IMR-90 (cell line): ENCODE measurements around the gene MYEOV. TPM values are rescaled to one million over a fixed set of nuclear protein-coding genes. Genes with fewer than 3 reads are reported as not detected.

Experiments
- ATAC-seq: fragments of 200-7000 bp; cut with Tn5 transposase; 2 replicates; pipeline ENCODE4 v1.9.1; 2020; ENCODE audit warnings: low read depth, mild to moderate bottlenecking, moderate library complexity
- BruUV-seq: library from RNA; stranded (reverse); fragments of 400-500 nt; replicated peaks from 2 replicates; lab custom pipeline; 2021; lab: Mats Ljungman, UMichigan
- CTCF ChIA-PET: fragments of 300-600 bp; formaldehyde crosslinking; extraction: SDS; loops from one replicate; lab custom pipeline; 2021; ENCODE audit warnings: antibody characterized with exemption; lab: Yijun Ruan, JAX
- POLR2A ChIA-PET: fragments of 300-600 bp; sonication (Branson Sonifier 250); formaldehyde crosslinking; loops from one replicate; lab custom pipeline; 2022; ENCODE audit warnings: antibody characterized with exemption; ENCODE audit not compliant: unreplicated experiment; lab: Charles Lee
- DNase-seq: peaks from one replicate; pipeline ENCODE4 v3.0.0; 2013
- H2AFZ ChIP-seq: replicated peaks from 2 replicates; pipeline ENCODE3; 2013; ENCODE audit warnings: low read length, mild to moderate bottlenecking; ENCODE audit not compliant: poor library complexity
- H2AK5ac ChIP-seq: 2 replicates; pipeline ENCODE4 v1.6.1; 2013; ENCODE audit warnings: low read depth, low read length, inconsistent platforms
- H2AK9ac ChIP-seq: replicated peaks from 2 replicates; pipeline ENCODE3; 2013; ENCODE audit warnings: mild to moderate bottlenecking, low read depth, low read length, moderate library complexity; ENCODE audit not compliant: poor library complexity
- H2BK120ac ChIP-seq: 2 replicates; pipeline ENCODE4 v1.6.1; 2013; ENCODE audit warnings: low read depth, low read length, inconsistent platforms
- H2BK15ac ChIP-seq: 3 replicates; pipeline ENCODE4 v1.6.1; 2013; ENCODE audit warnings: low read depth, low read length, inconsistent platforms
- H2BK20ac ChIP-seq: 2 replicates; pipeline ENCODE4 v1.6.1; 2013; ENCODE audit warnings: low read depth, mild to moderate bottlenecking, inconsistent platforms, low read length, moderate library complexity
- H2BK5ac ChIP-seq: 2 replicates; pipeline ENCODE4 v1.6.1; 2013; ENCODE audit warnings: mild to moderate bottlenecking, low read depth, low read length, inconsistent platforms; ENCODE audit not compliant: poor library complexity, severe bottlenecking
- H3K14ac ChIP-seq: replicated peaks from 2 replicates; pipeline ENCODE4 v1.6.1; 2013; ENCODE audit warnings: low read depth, low read length, inconsistent platforms
- H3K18ac ChIP-seq: 2 replicates; pipeline ENCODE4 v1.6.1; 2013; ENCODE audit warnings: low read depth, low read length, control low read depth
- H3K23ac ChIP-seq: 2 replicates; pipeline ENCODE4 v1.6.1; 2013; ENCODE audit warnings: low read depth, low read length, inconsistent platforms
- H3K27ac ChIP-seq: 2 replicates; pipeline ENCODE4 v1.5.1; 2013; ENCODE audit warnings: mild to moderate bottlenecking, control low read depth, low read length; ENCODE audit not compliant: insufficient read depth
- H3K27me3 ChIP-seq: 2 replicates; pipeline ENCODE4 v1.6.1; 2013; ENCODE audit warnings: low read length; ENCODE audit not compliant: control insufficient read depth, insufficient read depth
- H3K36me3 ChIP-seq: 2 replicates; pipeline ENCODE4 v1.6.1; 2013; ENCODE audit warnings: low read length, mixed read lengths; ENCODE audit not compliant: control insufficient read depth, insufficient read depth
- H3K4ac ChIP-seq: 2 replicates; pipeline ENCODE4 v1.6.1; 2013; ENCODE audit warnings: low read depth, low read length, inconsistent platforms
- H3K4me1 ChIP-seq: 2 replicates; pipeline ENCODE4 v1.6.1; 2013; ENCODE audit warnings: low read length, mixed read lengths; ENCODE audit not compliant: control insufficient read depth, insufficient read depth
- H3K4me2 ChIP-seq: 2 replicates; pipeline ENCODE4 v1.6.1; 2013; ENCODE audit warnings: low read depth, mild to moderate bottlenecking, control low read depth, low read length, moderate library complexity
- H3K4me3 ChIP-seq: 2 replicates; pipeline ENCODE4 v1.5.1; 2013; ENCODE audit warnings: low read depth, mild to moderate bottlenecking, control low read depth, low read length, moderate library complexity; ENCODE audit not compliant: insufficient read depth
- H3K56ac ChIP-seq: 2 replicates; pipeline ENCODE4 v1.6.1; 2013; ENCODE audit warnings: low read length, inconsistent platforms; ENCODE audit not compliant: insufficient read depth; ENCODE audit errors: extremely low read depth
- H3K79me1 ChIP-seq, 2 experiments: 2 replicates each; pipeline ENCODE4 v1.6.1; 2013; ENCODE audit warnings: low read length in 2 of 2, inconsistent platforms in 1 of 2, low read depth in 1 of 2
- H3K9ac ChIP-seq: 2 replicates; pipeline ENCODE4 v1.6.1; 2013; ENCODE audit warnings: low read depth, low read length, control low read depth
- H3K9me1 ChIP-seq: 2 replicates; pipeline ENCODE4 v1.6.1; 2013; ENCODE audit warnings: low read length, inconsistent platforms; ENCODE audit not compliant: insufficient read depth
- H3K9me3 ChIP-seq: 2 replicates; pipeline ENCODE4 v1.6.1; 2013; ENCODE audit warnings: low read length; ENCODE audit not compliant: control insufficient read depth, insufficient read depth
- H4K20me1 ChIP-seq: 2 replicates; pipeline ENCODE4 v1.6.1; 2013; ENCODE audit warnings: low read length, inconsistent platforms; ENCODE audit not compliant: insufficient read depth
- H4K5ac ChIP-seq: 2 replicates; pipeline ENCODE4 v1.6.1; 2013; ENCODE audit warnings: mild to moderate bottlenecking, low read depth, low read length, control low read depth
- H4K8ac ChIP-seq, 2 experiments: 2 replicates each; pipeline ENCODE4 v1.6.1; 2013; ENCODE audit warnings: low read depth in 2 of 2, low read length in 2 of 2, control low read depth in 1 of 2, inconsistent platforms in 1 of 2
- H4K91ac ChIP-seq: 2 replicates; pipeline ENCODE4 v1.6.1; 2013; ENCODE audit warnings: low read depth, low read length, inconsistent platforms; ENCODE audit not compliant: insufficient read depth
- BHLHE40 ChIP-seq: fragments of 150-350 bp; IDR thresholded peaks from 2 replicates; pipeline ENCODE4 v1.6.1; 2016; ENCODE audit warnings: mild to moderate bottlenecking, low read depth, low read length
- CEBPB ChIP-seq: IDR thresholded peaks from 2 replicates; pipeline ENCODE4 v1.6.1; 2012; ENCODE audit warnings: low read depth, low read length, improper control_type of control experiment
- CHD1 ChIP-seq: IDR thresholded peaks from 2 replicates; pipeline ENCODE4 v1.6.1; 2012; ENCODE audit warnings: low read depth, low read length, improper control_type of control experiment
- CTCF ChIP-seq: conservative IDR thresholded peaks from 2 replicates; pipeline ENCODE4 v1.5.1; 2012; ENCODE audit warnings: mild to moderate bottlenecking, low read depth, low read length, improper control_type of control experiment
- FOS ChIP-seq: fragments of 150-350 bp; IDR thresholded peaks from 2 replicates; pipeline ENCODE4 v1.6.1; 2016; ENCODE audit warnings: low read depth, low read length
- MAFK ChIP-seq: IDR thresholded peaks from 2 replicates; pipeline ENCODE4 v1.6.1; 2012; ENCODE audit warnings: low read depth, low read length, improper control_type of control experiment
- MAZ ChIP-seq: IDR thresholded peaks from 2 replicates; pipeline ENCODE4 v1.6.1; 2012; ENCODE audit warnings: low read depth, mild to moderate bottlenecking, low read length, improper control_type of control experiment, moderate library complexity, borderline replicate concordance
- MXI1 ChIP-seq: IDR thresholded peaks from 2 replicates; pipeline ENCODE4 v1.6.1; 2012; ENCODE audit warnings: low read depth, mild to moderate bottlenecking, low read length, moderate library complexity, borderline replicate concordance
- NFE2L2 ChIP-seq: fragments of 150-350 bp; IDR thresholded peaks from 2 replicates; pipeline ENCODE4 v1.6.1; 2016; ENCODE audit warnings: low read depth, mild to moderate bottlenecking, low read length
- POLR2A ChIP-seq: IDR thresholded peaks from 2 replicates; pipeline ENCODE4 v1.6.1; 2012; ENCODE audit warnings: mild to moderate bottlenecking, low read depth, low read length
- RAD21 ChIP-seq: IDR thresholded peaks from 2 replicates; pipeline ENCODE4 v1.6.1; 2012; ENCODE audit warnings: low read length, improper control_type of control experiment
- RCOR1 ChIP-seq: IDR thresholded peaks from 2 replicates; pipeline ENCODE4 v1.6.1; 2012; ENCODE audit warnings: mild to moderate bottlenecking, low read length, improper control_type of control experiment; ENCODE audit not compliant: insufficient replicate concordance
- RFX5 ChIP-seq: IDR thresholded peaks from 2 replicates; pipeline ENCODE4 v1.8.0; 2012; ENCODE audit warnings: low read depth, mild to moderate bottlenecking, low read length, moderate library complexity
- SMC3 ChIP-seq: fragments of 150-350 bp; IDR thresholded peaks from 2 replicates; pipeline ENCODE4 v1.6.1; 2016; ENCODE audit warnings: low read depth, mild to moderate bottlenecking, antibody characterized with exemption, low read length, moderate library complexity
- USF2 ChIP-seq: fragments of 150-350 bp; IDR thresholded peaks from 2 replicates; pipeline ENCODE4 v1.6.1; 2017; ENCODE audit warnings: mild to moderate bottlenecking, antibody characterized with exemption, low read length, low read depth
- WGBS, 2 experiments: methylation state at CpG; one replicate each; pipeline versions ENCODE4 v1.1.5 to v1.1.7; 2013; ENCODE audit warnings: missing lambda C conversion rate in 2 of 2; ENCODE audit not compliant: insufficient read length in 1 of 2; ENCODE audit errors: extremely low coverage in 2 of 2; 5-methylcytosine and 5-hydroxymethylcytosine counted together
- dilution Hi-C: fragments of 300-500 bp; cut with HindIII; formaldehyde crosslinking; loops from one replicate; pipeline ENCODE4 v1.14.3; 2018; ENCODE audit warnings: low sequenced_read_pairs; ENCODE audit not compliant: unreplicated experiment
- in situ Hi-C: fragments of 300-500 bp; cut with MboI; formaldehyde crosslinking; loops from 3 replicates; pipeline ENCODE4 v1.14.3; 2019; ENCODE audit warnings: low sequenced_read_pairs, inconsistent platforms, mixed read lengths
- intact Hi-C: fragments of 100-400 bp; cut with micrococcal nuclease; formaldehyde crosslinking; loops from 2 replicates; pipeline ENCODE4 v1.10.0; 2022
- polyA plus RNA-seq, 3 experiments: library from polyadenylated mRNA; depleted of rRNA; stranded (reverse); fragments of >200 nt; gene quantifications; 2 replicates each; pipeline ENCODE4 v1.2.3, GENCODE V29; 2012; ENCODE audit warnings: low replicate concordance in 1 of 3
- total RNA-seq: library from RNA; depleted of rRNA; stranded (reverse); fragments of >200 nt; gene quantifications from 2 replicates; pipeline ENCODE4 v1.2.3, GENCODE V29; 2012
- TF ChIP-seq, protein P1 (sequence below): fragments of 150-350 bp; IDR thresholded peaks from 2 replicates; pipeline ENCODE4 v1.6.1; 2016; ENCODE audit warnings: low read depth, mild to moderate bottlenecking, low read length, moderate library complexity, borderline replicate concordance

Gene MYEOV
- total and polyA plus RNA-seq, 2 of the 4 experiments (the other 2 are of a cell fraction), result 5.8 to 6.8 TPM

- no peak overlapping the region for H2AFZ ChIP-seq
- H2BK15ac ChIP-seq, result no peak overlapping the region
- H3K9me1 ChIP-seq, result no peaks in the 10 kb centered on the region
- ATAC-seq (no peak), DNase-seq (no peak)
- no peak overlapping the region for H4K5ac ChIP-seq
- H3K18ac ChIP-seq, result no peak overlapping the region
- no peak overlapping the region for H2BK120ac ChIP-seq
- in situ Hi-C loops (no loop called here), dilution Hi-C loops (no loop called here), intact Hi-C loops (no loop called here)
- no peak overlapping the region for H3K4me3 ChIP-seq
- 100% methylated on average over 1 of the region's 6 CpGs; no CpG with 5 or more reads in 1 of the 2 experiments for WGBS, 2 experiments
- no TSS peak for BruUV-seq
- no peaks in the 10 kb centered on the region for H3K4me1 ChIP-seq
- H3K36me3 ChIP-seq, result no peaks in the 10 kb centered on the region
- peaks cover 6% of the 10 kb centered on the region for H3K9me3 ChIP-seq
- H3K79me1 ChIP-seq, result no peaks in the 10 kb centered on the region
- H2AK5ac ChIP-seq, result no peak overlapping the region
- no peak overlapping the region for H3K23ac ChIP-seq
- no peak overlapping the region for H3K4me2 ChIP-seq
- H2AK9ac ChIP-seq, result no peak overlapping the region
- H4K91ac ChIP-seq, result no peak overlapping the region
- POLR2A ChIA-PET, result no interaction called here
- H3K4ac ChIP-seq, result no peak overlapping the region
- no peaks in the 10 kb centered on the region for H4K20me1 ChIP-seq
- CTCF ChIA-PET, result no interaction called here
- H4K8ac ChIP-seq, result no peak overlapping the region
- H2BK20ac ChIP-seq, result no peak overlapping the region
- no peak overlapping the region for H3K14ac ChIP-seq
- H3K9ac ChIP-seq, result no peak overlapping the region
- H3K27me3 ChIP-seq, result peaks cover 60% of the 10 kb centered on the region
- TF ChIP-seq RCOR1 (no peak), CEBPB (no peak), USF2 (no peak), SMC3 (no peak), MAZ (no peak), CHD1 (no peak), RFX5 (no peak), RAD21 (no peak), POLR2A (no peak), MXI1 (no peak), FOS (no peak), CTCF (no peak), MAFK (no peak), NFE2L2 (no peak), BHLHE40 (no peak)
- TF ChIP-seq, protein P1, sequence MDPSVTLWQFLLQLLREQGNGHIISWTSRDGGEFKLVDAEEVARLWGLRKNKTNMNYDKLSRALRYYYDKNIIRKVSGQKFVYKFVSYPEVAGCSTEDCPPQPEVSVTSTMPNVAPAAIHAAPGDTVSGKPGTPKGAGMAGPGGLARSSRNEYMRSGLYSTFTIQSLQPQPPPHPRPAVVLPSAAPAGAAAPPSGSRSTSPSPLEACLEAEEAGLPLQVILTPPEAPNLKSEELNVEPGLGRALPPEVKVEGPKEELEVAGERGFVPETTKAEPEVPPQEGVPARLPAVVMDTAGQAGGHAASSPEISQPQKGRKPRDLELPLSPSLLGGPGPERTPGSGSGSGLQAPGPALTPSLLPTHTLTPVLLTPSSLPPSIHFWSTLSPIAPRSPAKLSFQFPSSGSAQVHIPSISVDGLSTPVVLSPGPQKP, result no peak
- no peak overlapping the region for H3K27ac ChIP-seq
- no peak overlapping the region for H3K56ac ChIP-seq
- H2BK5ac ChIP-seq, result no peak overlapping the region
Measured at GRCh38 chr11:69273571-69273970, 20.4 kb upstream of the MYEOV start.
